AG20443 (cell line): ENCODE data around the gene CACNA1G.

ENCODE experiments used
- DNase-seq: peaks from one replicate; pipeline ENCODE4 v3.0.0; 2012; ENCODE audit warnings: low spot score, mixed read lengths

Gene CACNA1G

DNA sequence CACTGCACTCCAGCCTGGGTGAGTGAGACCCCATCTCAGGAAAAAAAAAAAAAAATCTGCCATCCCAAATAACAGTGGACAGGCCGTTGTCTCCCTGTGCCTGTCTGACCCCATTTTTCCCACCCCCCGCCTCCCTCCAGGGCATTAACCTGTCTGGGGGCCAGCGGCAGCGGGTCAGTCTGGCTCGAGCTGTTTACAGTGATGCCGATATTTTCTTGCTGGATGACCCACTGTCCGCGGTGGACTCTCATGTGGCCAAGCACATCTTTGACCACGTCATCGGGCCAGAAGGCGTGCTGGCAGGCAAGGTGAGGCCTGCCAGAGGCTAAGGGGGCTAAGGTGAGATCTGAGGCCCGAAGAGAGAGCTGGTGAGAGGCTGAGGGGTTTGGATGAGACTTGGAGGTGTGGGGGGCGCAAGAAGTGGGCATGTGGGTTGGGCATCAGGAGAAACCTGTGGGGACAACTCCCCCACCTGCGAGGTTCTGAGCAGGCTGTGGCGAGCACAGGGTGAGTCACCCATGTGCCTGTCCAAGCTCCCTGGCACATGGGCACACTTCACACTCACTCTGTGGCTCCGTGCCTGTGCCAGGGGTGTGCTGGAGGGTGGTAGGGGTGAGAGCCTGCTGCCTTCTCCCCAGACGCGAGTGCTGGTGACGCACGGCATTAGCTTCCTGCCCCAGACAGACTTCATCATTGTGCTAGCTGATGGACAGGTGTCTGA, 112.5 kb downstream of the CACNA1G start:
- no peak for DNase-seq

DNA sequence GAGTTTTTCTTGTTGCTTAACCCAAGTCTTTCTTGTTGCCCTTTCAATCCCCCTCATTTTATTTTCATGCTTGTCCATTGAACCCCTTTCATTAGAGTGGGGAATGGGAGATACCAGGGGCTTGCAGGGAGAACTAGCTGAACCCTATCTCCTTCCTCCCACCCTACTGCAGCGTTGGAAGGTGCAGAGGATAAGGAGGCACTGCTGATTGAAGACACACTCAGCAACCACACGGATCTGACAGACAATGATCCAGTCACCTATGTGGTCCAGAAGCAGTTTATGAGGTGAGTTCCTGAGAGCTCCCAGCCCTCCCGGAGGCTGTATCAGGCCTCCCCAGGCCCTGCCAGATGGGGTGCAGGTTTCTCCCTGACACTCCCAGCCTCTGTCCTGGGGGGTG, 114.7 kb downstream of the CACNA1G start:
- no peak for DNase-seq

DNA sequence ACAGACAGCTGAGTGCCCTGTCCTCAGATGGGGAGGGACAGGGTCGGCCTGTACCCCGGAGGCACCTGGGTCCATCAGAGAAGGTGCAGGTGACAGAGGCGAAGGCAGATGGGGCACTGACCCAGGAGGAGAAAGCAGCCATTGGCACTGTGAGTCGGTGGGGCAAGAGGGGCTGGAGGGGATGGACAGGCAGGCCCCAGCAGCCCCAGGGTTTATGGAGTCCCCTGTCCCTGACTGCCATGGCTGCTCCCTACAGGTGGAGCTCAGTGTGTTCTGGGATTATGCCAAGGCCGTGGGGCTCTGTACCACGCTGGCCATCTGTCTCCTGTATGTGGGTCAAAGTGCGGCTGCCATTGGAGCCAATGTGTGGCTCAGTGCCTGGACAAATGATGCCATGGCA, 115.1 kb downstream of the CACNA1G start:
- DNase-seq, result no peak

DNA sequence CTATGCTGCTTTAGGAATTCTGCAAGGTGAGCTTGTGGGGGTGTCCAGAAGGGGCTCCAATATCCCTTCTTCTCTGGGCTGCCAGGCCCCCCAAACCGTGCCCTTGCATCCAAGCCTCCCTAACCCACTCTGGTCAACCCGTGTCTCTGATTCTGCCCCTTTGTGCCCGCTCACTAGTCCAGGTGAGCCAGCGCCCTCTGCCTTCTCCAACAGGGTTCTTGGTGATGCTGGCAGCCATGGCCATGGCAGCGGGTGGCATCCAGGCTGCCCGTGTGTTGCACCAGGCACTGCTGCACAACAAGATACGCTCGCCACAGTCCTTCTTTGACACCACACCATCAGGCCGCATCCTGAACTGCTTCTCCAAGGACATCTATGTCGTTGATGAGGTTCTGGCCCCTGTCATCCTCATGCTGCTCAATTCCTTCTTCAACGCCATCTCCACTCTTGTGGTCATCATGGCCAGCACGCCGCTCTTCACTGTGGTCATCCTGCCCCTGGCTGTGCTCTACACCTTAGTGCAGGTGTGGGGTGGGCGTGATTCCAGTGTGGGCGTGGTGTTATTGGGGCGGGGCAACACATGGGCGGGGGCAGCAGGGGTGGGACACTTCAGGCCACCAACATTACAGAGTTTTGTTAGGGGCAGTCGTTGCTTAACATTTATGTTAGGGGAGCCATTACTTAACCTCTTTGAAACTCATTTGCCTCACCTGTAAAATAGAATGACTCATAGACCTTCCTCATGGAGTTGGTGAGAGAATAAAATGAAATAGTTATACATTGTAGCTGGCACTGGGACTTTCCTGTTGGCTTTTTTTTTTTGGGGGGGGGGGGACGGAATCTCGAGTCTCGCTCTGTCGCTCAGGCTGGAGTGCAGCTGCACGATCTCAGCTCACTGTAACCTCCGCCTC, 115.8 kb downstream of the CACNA1G start:
- DNase-seq, result no peak
